Osteocyte (in vitro differentiated cells): ENCODE data around the gene CD69. TPM values are rescaled to one million over a fixed set of nuclear protein-coding genes. Genes with fewer than 3 reads are reported as not detected.

Experiments
- DNase-seq: peaks from one replicate; pipeline ENCODE4 v3.0.0; 2021; ENCODE audit warnings: mixed read lengths; ENCODE audit not compliant: unreplicated experiment; ENCODE audit errors: extremely low spot score
- H3K27ac Mint-ChIP-seq: one replicate; pipeline ENCODE4 v1.8.0; 2021; ENCODE audit warnings: mild to moderate bottlenecking, mixed read lengths; ENCODE audit not compliant: unreplicated experiment
- H3K27me3 Mint-ChIP-seq: one replicate; pipeline ENCODE4 v1.8.0; 2021; ENCODE audit warnings: mixed read lengths; ENCODE audit not compliant: unreplicated experiment
- H3K36me3 Mint-ChIP-seq: one replicate; pipeline ENCODE4 v1.8.0; 2021; ENCODE audit warnings: mixed read lengths; ENCODE audit not compliant: unreplicated experiment
- H3K4me1 Mint-ChIP-seq: one replicate; pipeline ENCODE4 v1.8.0; 2021; ENCODE audit warnings: mixed read lengths; ENCODE audit not compliant: unreplicated experiment
- H3K4me3 Mint-ChIP-seq: one replicate; pipeline ENCODE4 v1.8.0; 2021; ENCODE audit warnings: mild to moderate bottlenecking, moderate library complexity, mixed read lengths; ENCODE audit not compliant: unreplicated experiment
- H3K9me3 Mint-ChIP-seq: one replicate; pipeline ENCODE4 v1.8.0; 2021; ENCODE audit warnings: mixed read lengths; ENCODE audit not compliant: unreplicated experiment
- CTCF ChIP-seq: fragments of 200-600 bp; sonication (generic); IDR thresholded peaks from 2 replicates; pipeline ENCODE4 v1.5.0; 2021; ENCODE audit warnings: antibody characterized with exemption, mild to moderate bottlenecking, moderate library complexity
- total RNA-seq: library from RNA; stranded (reverse); gene quantifications from 2 replicates; pipeline ENCODE4 v1.2.1, GENCODE V29; 2021

Gene CD69
- total RNA-seq, 1 donor from 2014 or later = not detected

DNA sequence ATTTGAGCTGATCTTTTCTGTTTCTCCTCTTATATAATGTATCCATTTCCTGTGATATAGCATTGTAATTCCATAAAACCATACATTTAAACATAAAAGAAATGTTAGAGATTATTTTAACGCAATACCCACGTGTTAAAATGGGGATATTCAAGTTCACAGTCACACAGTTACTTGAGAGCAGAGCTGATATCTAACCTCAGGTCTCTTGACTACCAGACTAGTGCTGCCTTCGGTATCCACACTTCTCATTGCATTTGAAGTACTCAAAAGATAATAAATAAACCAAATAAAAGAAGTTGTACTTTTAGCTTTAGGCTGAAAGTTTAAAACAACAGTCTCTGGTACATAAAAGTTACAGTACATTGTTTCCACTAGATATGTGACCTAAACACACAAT, 30.7 kb downstream of the CD69 start:
- Mint-ChIP-seq H3K27ac (no peak overlapping the region), H3K4me3 (no peak overlapping the region), H3K36me3 (no peaks in the 10 kb centered on the region), H3K4me1 (no peaks in the 10 kb centered on the region), H3K9me3 (no peaks in the 10 kb centered on the region), H3K27me3 (peaks cover 13% of the 10 kb centered on the region)
- TF ChIP-seq CTCF = no peak
- DNase-seq = no peak

DNA sequence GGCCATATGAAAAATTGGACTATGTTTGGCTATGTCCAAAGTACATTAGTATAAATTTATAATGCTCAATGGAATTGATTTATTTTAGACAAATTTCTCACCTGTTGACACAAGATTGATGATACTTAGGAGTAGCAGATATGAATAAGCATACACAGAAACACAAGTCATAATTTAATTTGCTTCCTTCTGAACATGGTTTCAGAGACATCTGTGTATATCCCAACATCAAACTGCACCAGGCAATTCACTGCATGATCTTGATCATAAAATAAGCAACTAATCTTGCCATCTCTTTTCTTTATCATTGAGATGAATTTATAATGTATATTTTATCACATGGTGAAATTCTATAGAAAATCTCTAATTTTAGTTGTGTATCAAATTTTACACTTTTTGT, 31.6 kb downstream of the CD69 start:
- Mint-ChIP-seq H3K27ac (no peak overlapping the region), H3K4me3 (no peak overlapping the region), H3K27me3 (peaks cover 19% of the 10 kb centered on the region), H3K4me1 (no peaks in the 10 kb centered on the region), H3K9me3 (no peaks in the 10 kb centered on the region), H3K36me3 (no peaks in the 10 kb centered on the region)
- TF ChIP-seq CTCF = no peak
- DNase-seq = no peak

GRCh38 chr12:9727813-9728212, 32.9 kb downstream of the CD69 start:
- no peaks in the 10 kb centered on the region for H3K36me3 Mint-ChIP-seq
- DNase-seq = no peak
- H3K27ac Mint-ChIP-seq = no peak overlapping the region
- no peaks in the 10 kb centered on the region for H3K9me3 Mint-ChIP-seq
- no peak for TF ChIP-seq CTCF
- peaks cover 24% of the 10 kb centered on the region for H3K27me3 Mint-ChIP-seq
- H3K4me1 Mint-ChIP-seq = no peaks in the 10 kb centered on the region
- no peak overlapping the region for H3K4me3 Mint-ChIP-seq

DNA sequence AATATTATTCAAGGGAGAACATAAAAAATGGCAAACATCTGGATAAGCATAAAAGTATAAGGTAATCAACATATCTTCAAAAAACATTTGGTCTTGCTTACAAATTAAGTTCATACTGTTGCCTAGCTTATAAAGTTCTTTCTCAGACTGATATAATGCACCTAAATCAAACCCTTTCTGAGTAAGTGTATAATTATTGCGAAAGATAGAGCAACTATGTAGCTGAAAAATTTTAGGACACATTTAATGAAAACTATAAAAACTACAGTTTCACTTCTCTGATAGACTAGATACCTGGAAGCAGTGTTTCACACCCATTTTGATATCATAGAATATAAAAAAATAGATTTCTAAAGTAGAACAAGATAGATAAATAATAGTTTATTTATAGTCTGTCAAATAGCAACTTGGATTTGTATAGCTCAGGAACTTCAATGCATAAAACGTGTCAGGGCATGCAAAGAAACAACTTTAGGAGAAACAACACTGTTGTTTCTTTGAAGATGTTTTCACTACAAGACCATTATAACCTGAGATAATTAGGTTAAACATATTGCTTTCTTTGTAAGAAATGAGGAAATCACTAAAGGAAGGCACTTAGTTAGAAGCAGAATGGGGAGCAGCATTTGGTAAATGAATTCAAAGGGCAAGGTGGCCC, 35.4 kb downstream of the CD69 start:
- H3K36me3 Mint-ChIP-seq = no peaks in the 10 kb centered on the region
- peaks cover 39% of the 10 kb centered on the region for H3K27me3 Mint-ChIP-seq
- no peaks in the 10 kb centered on the region for H3K9me3 Mint-ChIP-seq
- no peak for TF ChIP-seq CTCF
- H3K27ac Mint-ChIP-seq = no peak overlapping the region
- no peak overlapping the region for H3K4me3 Mint-ChIP-seq
- no peaks in the 10 kb centered on the region for H3K4me1 Mint-ChIP-seq
- no peak for DNase-seq

- Mint-ChIP-seq H3K4me1 (no peaks in the 10 kb centered on the region), H3K27ac (no peak overlapping the region), H3K36me3 (no peaks in the 10 kb centered on the region), H3K9me3 (no peaks in the 10 kb centered on the region), H3K4me3 (no peak overlapping the region), H3K27me3 (peaks cover 39% of the 10 kb centered on the region)
- no peak for DNase-seq
- no peak for TF ChIP-seq CTCF
Observed at GRCh38 chr12:9724023-9724422, 36.7 kb downstream of the CD69 start.
